Measurements from ENCODE around the gene SMG1. TPM values are rescaled to one million over a fixed set of nuclear protein-coding genes. Genes with fewer than 3 reads are reported as not detected.

The SMG1 gene
- total RNA-seq, 3 donors from 2014 or later: 107 to 132 (median 110) TPM

DNA sequence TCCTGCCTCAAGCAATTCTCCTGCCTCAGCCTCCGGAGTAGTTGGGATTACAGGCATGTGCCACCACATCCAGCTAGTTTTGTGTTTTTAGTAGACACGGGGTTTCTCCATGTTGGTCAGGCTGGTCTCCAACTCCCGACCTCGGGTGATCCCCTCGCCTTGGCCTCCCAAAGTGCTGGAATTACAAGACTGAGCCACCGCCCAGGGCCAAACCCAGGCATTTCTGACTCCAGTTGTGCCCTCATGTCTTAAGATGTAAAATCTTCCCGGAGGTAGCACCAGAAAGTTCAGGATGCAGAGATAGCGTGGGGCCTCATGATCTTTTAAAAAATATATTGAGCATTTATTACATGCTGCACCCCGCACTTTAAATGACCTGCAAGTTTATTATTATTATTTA, 12.8 kb upstream of the SMG1 start:
- H3K4me3 ChIP-seq: no peak overlapping the region
- no peak for TF ChIP-seq POLR2A (IDR thresholded peaks at IDR 0.05)
- no peak for TF ChIP-seq CTCF (IDR thresholded peaks at IDR 0.05)
- TF ChIP-seq POLR2AphosphoS5 (IDR thresholded peaks at IDR 0.05): no peak
- no peaks in the 10 kb centered on the region for H3K27me3 ChIP-seq
- no peak overlapping the region for H3K27ac ChIP-seq
- no peaks in the 10 kb centered on the region for H3K4me1 ChIP-seq
- H3K36me3 ChIP-seq: no peaks in the 10 kb centered on the region
- intact Hi-C loops (cut with DNase I; ENCODE audit: low total_unique reads): no loop called here
- no peaks in the 10 kb centered on the region for H3K9me3 ChIP-seq
- no peak for DNase-seq (ENCODE audit: low spot score in 2 of 2)

DNA sequence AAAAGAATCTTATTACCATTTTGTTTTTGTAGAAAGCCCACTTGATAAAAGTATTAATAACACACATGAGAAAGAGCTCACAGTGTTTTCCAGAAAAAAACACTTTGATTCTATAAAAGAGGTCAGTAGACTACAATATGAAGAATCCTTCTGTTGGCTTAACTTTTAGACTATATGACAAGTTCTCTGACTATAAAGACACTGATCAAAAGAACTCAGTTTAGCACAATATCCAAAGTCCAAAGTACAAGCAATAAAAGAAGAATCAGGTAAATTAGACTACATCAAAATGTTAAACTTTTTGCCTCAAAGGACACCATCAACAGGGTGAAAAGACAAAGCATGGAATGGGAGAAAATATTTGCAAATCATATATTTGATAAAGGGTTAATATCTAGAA, 11.2 kb upstream of the SMG1 start:
- DNase-seq (ENCODE audit: low spot score in 2 of 2): no peak
- Histone ChIP-seq H3K4me1 (no peaks in the 10 kb centered on the region), H3K4me3 (no peak overlapping the region), H3K27me3 (no peaks in the 10 kb centered on the region), H3K9me3 (no peaks in the 10 kb centered on the region), H3K36me3 (no peaks in the 10 kb centered on the region), H3K27ac (no peak overlapping the region)
- intact Hi-C loops (cut with DNase I; ENCODE audit: low total_unique reads): no loop called here
- TF ChIP-seq POLR2A (IDR thresholded peaks at IDR 0.05): no peak
- no peak for TF ChIP-seq POLR2AphosphoS5 (IDR thresholded peaks at IDR 0.05)
- TF ChIP-seq CTCF (IDR thresholded peaks at IDR 0.05): no peak

DNA sequence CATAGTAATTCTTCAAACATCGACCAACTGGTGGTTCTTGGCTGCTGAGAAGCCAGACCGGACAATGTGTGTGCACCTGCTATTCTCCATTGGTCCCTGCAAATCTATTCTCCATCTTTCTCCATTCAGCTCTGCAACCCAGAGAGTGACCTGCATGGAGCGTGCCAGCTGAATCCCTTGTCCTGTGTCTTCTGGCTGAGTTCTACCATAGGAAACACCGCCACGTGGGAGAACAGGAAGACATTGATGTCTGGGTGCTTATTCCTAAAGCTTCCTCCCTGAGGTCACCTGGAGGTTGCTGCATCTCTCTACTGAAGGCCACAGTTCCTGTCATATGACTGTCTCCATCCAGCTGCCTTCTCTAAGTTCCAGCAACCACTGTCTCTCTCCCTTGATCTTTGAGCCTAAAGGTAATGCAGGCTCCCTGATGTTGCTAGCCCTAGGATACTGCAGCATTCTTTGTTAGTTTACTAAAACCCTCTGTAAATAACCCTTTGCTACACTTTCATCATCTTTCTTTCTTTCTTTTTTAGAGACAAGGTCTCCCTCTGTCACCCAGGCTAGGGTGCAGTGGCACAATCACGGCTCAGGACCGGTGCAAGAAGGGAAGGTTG, 10.6 kb upstream of the SMG1 start:
- no peak overlapping the region for H3K27ac ChIP-seq
- no peaks in the 10 kb centered on the region for H3K4me1 ChIP-seq
- no peak for DNase-seq (ENCODE audit: low spot score in 2 of 2)
- H3K9me3 ChIP-seq: no peaks in the 10 kb centered on the region
- no peak overlapping the region for H3K4me3 ChIP-seq
- intact Hi-C loops (cut with DNase I; ENCODE audit: low total_unique reads): no loop called here
- TF ChIP-seq CTCF (IDR thresholded peaks at IDR 0.05) (no peak), POLR2AphosphoS5 (IDR thresholded peaks at IDR 0.05) (no peak), POLR2A (IDR thresholded peaks at IDR 0.05) (no peak)
- H3K27me3 ChIP-seq: no peaks in the 10 kb centered on the region
- H3K36me3 ChIP-seq: no peaks in the 10 kb centered on the region

- Histone ChIP-seq H3K36me3 (no peaks in the 10 kb centered on the region), H3K27ac (no peak overlapping the region), H3K27me3 (no peaks in the 10 kb centered on the region), H3K4me1 (no peaks in the 10 kb centered on the region), H3K9me3 (no peaks in the 10 kb centered on the region), H3K4me3 (no peak overlapping the region)
- DNase-seq (ENCODE audit: low spot score in 2 of 2): no peak
- intact Hi-C loops (cut with DNase I; ENCODE audit: low total_unique reads): no loop called here
- TF ChIP-seq CTCF (IDR thresholded peaks at IDR 0.05): no peak
- no peak for TF ChIP-seq POLR2A (IDR thresholded peaks at IDR 0.05)
Observed at GRCh38 chr16:18933501-18933900, 7.3 kb upstream of the SMG1 start.

DNA sequence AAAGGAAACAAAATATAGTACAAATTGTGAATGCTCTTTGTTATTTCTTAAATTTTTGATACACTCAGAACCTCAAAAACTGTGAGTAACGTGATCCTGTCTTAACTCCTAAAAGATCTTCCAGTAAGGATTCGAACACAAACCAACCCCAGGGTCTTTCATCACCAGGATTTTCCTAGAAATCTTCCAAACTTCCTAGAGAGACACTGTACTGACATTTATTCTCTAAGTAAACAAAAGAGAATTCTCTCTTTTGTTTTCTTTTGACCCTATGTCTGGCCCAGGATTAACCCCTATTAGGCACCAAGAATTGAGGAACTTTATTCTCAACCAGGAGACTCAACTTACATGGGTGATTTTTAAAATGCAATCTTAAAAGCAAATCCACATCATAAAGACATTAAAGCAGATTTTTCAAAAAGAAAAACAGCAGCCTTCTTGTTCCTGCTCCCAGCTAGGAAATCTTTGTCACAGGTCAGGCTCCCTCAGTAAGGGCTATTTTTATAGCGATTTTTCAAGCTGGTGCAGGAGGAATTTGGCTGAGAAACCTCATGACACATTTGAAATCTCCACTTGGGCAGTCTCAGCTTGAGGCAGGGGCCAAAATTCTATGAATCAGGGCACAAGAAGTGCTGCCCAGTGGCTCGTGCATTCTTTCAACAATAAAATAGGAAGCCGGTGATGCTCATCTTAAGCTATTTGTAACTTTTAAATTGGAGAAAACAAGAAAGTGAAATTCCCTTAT, 6.2 kb upstream of the SMG1 start:
- TF ChIP-seq POLR2AphosphoS5 (IDR thresholded peaks at IDR 0.05): no peak
- no peak for TF ChIP-seq CTCF (IDR thresholded peaks at IDR 0.05)
- no peak for TF ChIP-seq POLR2A (IDR thresholded peaks at IDR 0.05)
- peak overlapping the region in 1 of 2 donors; percentile 25 for H3K27ac ChIP-seq
- no peaks in the 10 kb centered on the region for H3K27me3 ChIP-seq
- no peak overlapping the region for H3K4me3 ChIP-seq
- H3K9me3 ChIP-seq: no peaks in the 10 kb centered on the region
- DNase-seq (ENCODE audit: low spot score in 2 of 2): no peak
- H3K4me1 ChIP-seq: no peaks in the 10 kb centered on the region
- intact Hi-C loops (cut with DNase I; ENCODE audit: low total_unique reads): no loop called here
- no peaks in the 10 kb centered on the region for H3K36me3 ChIP-seq

Measured in breast epithelium (tissue), 4 donors.